HEK293 (cell line): ENCODE measurements around the gene MAPK8IP3.

Experiments
- CTCF ChIA-PET: fragments of 350-600 bp; formaldehyde crosslinking; extraction: SDS; loops from one replicate; lab custom pipeline; 2021; ENCODE audit warnings: antibody characterized with exemption; lab: Yijun Ruan, JAX
- POLR2A ChIA-PET: fragments of 300-600 bp; formaldehyde crosslinking; extraction: SDS; loops from one replicate; lab custom pipeline; 2020; ENCODE audit warnings: antibody characterized with exemption, inconsistent platforms; lab: Yijun Ruan, JAX
- H3K27ac ChIP-seq: fragments of 200-500 bp; sonication (Bioruptor generic); 2 replicates; pipeline ENCODE4 v1.5.1; 2014; ENCODE audit warnings: low read depth, low read length, control low read depth, inconsistent platforms; ENCODE audit errors: extremely low read depth
- H3K36me3 ChIP-seq, 2 experiments: fragments of 200-500 bp in 1 of 2; sonication (Bioruptor generic) in 1 of 2; 1 replicate in 1 of 2; 2 replicates in 1 of 2; pipeline ENCODE4 v1.5.1; 2014 to 2017; ENCODE audit warnings: inconsistent platforms in 2 of 2, low read length in 2 of 2; ENCODE audit not compliant: control insufficient read depth in 2 of 2, insufficient read depth in 1 of 2
- H3K4me1 ChIP-seq: fragments of 200-500 bp; sonication (Bioruptor generic); 2 replicates; pipeline ENCODE4 v1.5.1; 2014; ENCODE audit warnings: mild to moderate bottlenecking, low read length, inconsistent platforms; ENCODE audit not compliant: control insufficient read depth, insufficient read depth
- H3K4me3 ChIP-seq: 2 replicates; pipeline ENCODE4 v1.5.1; 2011; ENCODE audit warnings: low read depth, mild to moderate bottlenecking, control low read depth, low read length, moderate library complexity
- H3K9me3 ChIP-seq: fragments of 200-500 bp; sonication (Bioruptor generic); 2 replicates; pipeline ENCODE4 v1.5.1; 2014; ENCODE audit warnings: low read depth, low read length, inconsistent platforms; ENCODE audit not compliant: control insufficient read depth, insufficient read depth
- EGR2 ChIP-seq: fragments of 450-650 bp; formaldehyde crosslinking; IDR thresholded peaks from 2 replicates; pipeline ENCODE4 v1.5.1; 2016; ENCODE audit warnings: low read depth, missing biosample characterization, missing genetic modification characterization
- FEZF1 ChIP-seq: fragments of 450-650 bp; formaldehyde crosslinking; IDR thresholded peaks from 2 replicates; pipeline ENCODE4 v1.5.1; 2016; ENCODE audit warnings: missing biosample characterization, missing genetic modification characterization
- GLIS2 ChIP-seq: fragments of 450-650 bp; formaldehyde crosslinking; IDR thresholded peaks from 2 replicates; pipeline ENCODE4 v1.5.1; 2016; ENCODE audit warnings: missing biosample characterization, missing genetic modification characterization
- IKZF3 ChIP-seq: fragments of 450-650 bp; IDR thresholded peaks from 2 replicates; pipeline ENCODE4 v1.5.0; 2018; ENCODE audit warnings: missing biosample characterization, mild to moderate bottlenecking, missing genetic modification characterization, moderate library complexity
- KLF7 ChIP-seq: fragments of 450-650 bp; formaldehyde crosslinking; IDR thresholded peaks from 2 replicates; pipeline ENCODE4 v1.5.1; 2016; ENCODE audit warnings: missing biosample characterization, missing genetic modification characterization, borderline replicate concordance
- KLF8 ChIP-seq: fragments of 450-650 bp; formaldehyde crosslinking; IDR thresholded peaks from 2 replicates; pipeline ENCODE4 v1.5.1; 2016; ENCODE audit warnings: missing biosample characterization, missing genetic modification characterization
- KLF9 ChIP-seq: fragments of 450-650 bp; formaldehyde crosslinking; IDR thresholded peaks from 2 replicates; pipeline ENCODE4 v1.5.1; 2016; ENCODE audit warnings: missing biosample characterization, missing genetic modification characterization, low read depth
- PRDM1 ChIP-seq: fragments of 450-650 bp; formaldehyde crosslinking; IDR thresholded peaks from 2 replicates; pipeline ENCODE4; 2016; ENCODE audit warnings: missing biosample characterization, missing genetic modification characterization
- TCF7L2 ChIP-seq: IDR thresholded peaks from 2 replicates; pipeline ENCODE4 v1.6.1; 2011; ENCODE audit warnings: low read depth, mild to moderate bottlenecking, inconsistent platforms, low read length, moderate library complexity, borderline replicate concordance
- ZBTB20 ChIP-seq: fragments of 450-650 bp; formaldehyde crosslinking; IDR thresholded peaks from 2 replicates; pipeline ENCODE4 v1.5.1; 2016; ENCODE audit warnings: missing biosample characterization, missing genetic modification characterization
- ZNF146 ChIP-seq: fragments of 450-650 bp; formaldehyde crosslinking; IDR thresholded peaks from 2 replicates; pipeline ENCODE4 v1.5.1; 2016; ENCODE audit warnings: missing biosample characterization, missing genetic modification characterization
- ZNF184 ChIP-seq: fragments of 450-650 bp; IDR thresholded peaks from 2 replicates; pipeline ENCODE4 v1.5.1; 2018; ENCODE audit warnings: missing biosample characterization, mild to moderate bottlenecking, missing genetic modification characterization
- ZNF214 ChIP-seq: fragments of 450-650 bp; formaldehyde crosslinking; IDR thresholded peaks from 2 replicates; pipeline ENCODE4 v1.5.1; 2017; ENCODE audit warnings: missing biosample characterization, mild to moderate bottlenecking, missing genetic modification characterization, borderline replicate concordance
- ZNF221 ChIP-seq: fragments of 450-650 bp; formaldehyde crosslinking; IDR thresholded peaks from 2 replicates; pipeline ENCODE4 v1.5.1; 2017; ENCODE audit warnings: missing biosample characterization, missing genetic modification characterization, borderline replicate concordance
- ZNF701 ChIP-seq: fragments of 450-650 bp; formaldehyde crosslinking; IDR thresholded peaks from 2 replicates; pipeline ENCODE4 v1.5.1; 2016; ENCODE audit warnings: missing biosample characterization, missing genetic modification characterization
- TF ChIP-seq, protein P1 (sequence below): fragments of 450-650 bp; formaldehyde crosslinking; IDR thresholded peaks from 2 replicates; pipeline ENCODE4 v1.5.1; 2016; ENCODE audit warnings: missing biosample characterization, missing genetic modification characterization
- TF ChIP-seq, protein P2 (sequence below): fragments of 450-650 bp; formaldehyde crosslinking; IDR thresholded peaks from 2 replicates; pipeline ENCODE4 v1.5.1; 2016; ENCODE audit warnings: missing biosample characterization, missing genetic modification characterization, borderline replicate concordance
- TF ChIP-seq, protein P3 (sequence below): fragments of 450-650 bp; formaldehyde crosslinking; IDR thresholded peaks from 2 replicates; pipeline ENCODE4 v1.5.1; 2016; ENCODE audit warnings: missing biosample characterization, missing genetic modification characterization

MAPK8IP3 gene

DNA sequence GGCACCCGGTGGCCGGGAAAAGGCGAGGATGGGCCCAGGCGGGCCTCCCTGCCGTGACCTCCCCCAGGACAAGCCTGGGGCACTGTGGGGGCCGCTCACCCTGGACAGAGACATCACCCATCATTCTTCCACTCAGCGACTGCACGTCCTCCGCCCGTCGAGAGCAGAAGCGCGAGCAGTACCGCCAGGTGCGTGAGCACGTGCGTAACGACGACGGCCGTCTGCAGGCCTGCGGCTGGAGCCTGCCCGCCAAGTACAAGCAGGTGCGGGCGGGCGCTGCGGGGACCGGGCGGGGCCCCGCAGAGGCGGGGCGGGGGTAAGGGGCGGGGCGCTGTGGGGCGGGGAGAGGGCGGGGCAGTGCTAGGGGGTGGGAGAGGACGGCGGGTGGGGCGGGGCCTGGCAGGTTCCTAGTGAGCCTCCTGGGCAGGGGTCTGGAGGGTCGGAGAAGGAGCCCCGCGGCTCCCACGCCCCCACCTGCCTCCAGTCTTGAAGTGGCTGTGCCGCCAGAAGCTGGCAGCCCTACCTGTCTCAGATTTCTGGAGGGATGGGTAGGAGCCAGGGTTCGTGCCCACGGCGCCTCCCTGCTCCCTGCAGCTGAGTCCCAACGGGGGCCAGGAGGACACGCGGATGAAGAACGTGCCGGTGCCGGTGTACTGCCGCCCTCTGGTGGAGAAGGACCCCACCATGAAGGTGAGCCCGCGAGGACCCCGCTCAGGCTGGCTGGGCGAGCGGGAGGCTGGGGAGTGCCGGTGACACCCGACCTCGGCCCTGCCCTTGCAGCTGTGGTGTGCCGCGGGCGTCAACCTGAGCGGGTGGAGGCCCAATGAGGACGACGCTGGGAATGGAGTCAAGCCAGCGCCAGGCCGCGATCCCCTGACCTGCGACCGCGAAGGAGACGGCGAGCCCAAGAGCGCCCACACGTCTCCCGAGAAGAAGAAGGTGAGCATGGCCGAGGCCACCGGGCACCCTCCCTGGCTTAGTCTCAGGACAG is 57.8 kb downstream of the MAPK8IP3 start (continued):
- TF ChIP-seq KLF8 (tag by site-specific recombination) (peak; percentile 51; the same call in 1 of the 2 replicates), ZNF214 (no peak), KLF7 (tag by site-specific recombination) (no peak), FEZF1 (tag by site-specific recombination) (no peak), EGR2 (tag by site-specific recombination) (no peak), PRDM1 (tag by site-specific recombination) (no peak), ZNF701 (tag by site-specific recombination) (no peak), ZNF146 (tag by site-specific recombination) (no peak), TCF7L2 (no peak), IKZF3 (tag by site-specific recombination) (0 out of 2 replicates have a peak, but pooled peaks have one; percentile 20), ZBTB20 (tag by site-specific recombination) (no peak), GLIS2 (tag by site-specific recombination) (no peak)
- TF ChIP-seq, protein P1, sequence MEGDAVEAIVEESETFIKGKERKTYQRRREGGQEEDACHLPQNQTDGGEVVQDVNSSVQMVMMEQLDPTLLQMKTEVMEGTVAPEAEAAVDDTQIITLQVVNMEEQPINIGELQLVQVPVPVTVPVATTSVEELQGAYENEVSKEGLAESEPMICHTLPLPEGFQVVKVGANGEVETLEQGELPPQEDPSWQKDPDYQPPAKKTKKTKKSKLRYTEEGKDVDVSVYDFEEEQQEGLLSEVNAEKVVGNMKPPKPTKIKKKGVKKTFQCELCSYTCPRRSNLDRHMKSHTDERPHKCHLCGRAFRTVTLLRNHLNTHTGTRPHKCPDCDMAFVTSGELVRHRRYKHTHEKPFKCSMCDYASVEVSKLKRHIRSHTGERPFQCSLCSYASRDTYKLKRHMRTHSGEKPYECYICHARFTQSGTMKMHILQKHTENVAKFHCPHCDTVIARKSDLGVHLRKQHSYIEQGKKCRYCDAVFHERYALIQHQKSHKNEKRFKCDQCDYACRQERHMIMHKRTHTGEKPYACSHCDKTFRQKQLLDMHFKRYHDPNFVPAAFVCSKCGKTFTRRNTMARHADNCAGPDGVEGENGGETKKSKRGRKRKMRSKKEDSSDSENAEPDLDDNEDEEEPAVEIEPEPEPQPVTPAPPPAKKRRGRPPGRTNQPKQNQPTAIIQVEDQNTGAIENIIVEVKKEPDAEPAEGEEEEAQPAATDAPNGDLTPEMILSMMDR (tag by site-specific recombination) = peak; percentile 34
- TF ChIP-seq, protein P2, sequence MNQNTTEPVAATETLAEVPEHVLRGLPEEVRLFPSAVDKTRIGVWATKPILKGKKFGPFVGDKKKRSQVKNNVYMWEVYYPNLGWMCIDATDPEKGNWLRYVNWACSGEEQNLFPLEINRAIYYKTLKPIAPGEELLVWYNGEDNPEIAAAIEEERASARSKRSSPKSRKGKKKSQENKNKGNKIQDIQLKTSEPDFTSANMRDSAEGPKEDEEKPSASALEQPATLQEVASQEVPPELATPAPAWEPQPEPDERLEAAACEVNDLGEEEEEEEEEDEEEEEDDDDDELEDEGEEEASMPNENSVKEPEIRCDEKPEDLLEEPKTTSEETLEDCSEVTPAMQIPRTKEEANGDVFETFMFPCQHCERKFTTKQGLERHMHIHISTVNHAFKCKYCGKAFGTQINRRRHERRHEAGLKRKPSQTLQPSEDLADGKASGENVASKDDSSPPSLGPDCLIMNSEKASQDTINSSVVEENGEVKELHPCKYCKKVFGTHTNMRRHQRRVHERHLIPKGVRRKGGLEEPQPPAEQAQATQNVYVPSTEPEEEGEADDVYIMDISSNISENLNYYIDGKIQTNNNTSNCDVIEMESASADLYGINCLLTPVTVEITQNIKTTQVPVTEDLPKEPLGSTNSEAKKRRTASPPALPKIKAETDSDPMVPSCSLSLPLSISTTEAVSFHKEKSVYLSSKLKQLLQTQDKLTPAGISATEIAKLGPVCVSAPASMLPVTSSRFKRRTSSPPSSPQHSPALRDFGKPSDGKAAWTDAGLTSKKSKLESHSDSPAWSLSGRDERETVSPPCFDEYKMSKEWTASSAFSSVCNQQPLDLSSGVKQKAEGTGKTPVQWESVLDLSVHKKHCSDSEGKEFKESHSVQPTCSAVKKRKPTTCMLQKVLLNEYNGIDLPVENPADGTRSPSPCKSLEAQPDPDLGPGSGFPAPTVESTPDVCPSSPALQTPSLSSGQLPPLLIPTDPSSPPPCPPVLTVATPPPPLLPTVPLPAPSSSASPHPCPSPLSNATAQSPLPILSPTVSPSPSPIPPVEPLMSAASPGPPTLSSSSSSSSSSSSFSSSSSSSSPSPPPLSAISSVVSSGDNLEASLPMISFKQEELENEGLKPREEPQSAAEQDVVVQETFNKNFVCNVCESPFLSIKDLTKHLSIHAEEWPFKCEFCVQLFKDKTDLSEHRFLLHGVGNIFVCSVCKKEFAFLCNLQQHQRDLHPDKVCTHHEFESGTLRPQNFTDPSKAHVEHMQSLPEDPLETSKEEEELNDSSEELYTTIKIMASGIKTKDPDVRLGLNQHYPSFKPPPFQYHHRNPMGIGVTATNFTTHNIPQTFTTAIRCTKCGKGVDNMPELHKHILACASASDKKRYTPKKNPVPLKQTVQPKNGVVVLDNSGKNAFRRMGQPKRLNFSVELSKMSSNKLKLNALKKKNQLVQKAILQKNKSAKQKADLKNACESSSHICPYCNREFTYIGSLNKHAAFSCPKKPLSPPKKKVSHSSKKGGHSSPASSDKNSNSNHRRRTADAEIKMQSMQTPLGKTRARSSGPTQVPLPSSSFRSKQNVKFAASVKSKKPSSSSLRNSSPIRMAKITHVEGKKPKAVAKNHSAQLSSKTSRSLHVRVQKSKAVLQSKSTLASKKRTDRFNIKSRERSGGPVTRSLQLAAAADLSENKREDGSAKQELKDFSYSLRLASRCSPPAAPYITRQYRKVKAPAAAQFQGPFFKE (tag by site-specific recombination) = no peak
- TF ChIP-seq, protein P3, sequence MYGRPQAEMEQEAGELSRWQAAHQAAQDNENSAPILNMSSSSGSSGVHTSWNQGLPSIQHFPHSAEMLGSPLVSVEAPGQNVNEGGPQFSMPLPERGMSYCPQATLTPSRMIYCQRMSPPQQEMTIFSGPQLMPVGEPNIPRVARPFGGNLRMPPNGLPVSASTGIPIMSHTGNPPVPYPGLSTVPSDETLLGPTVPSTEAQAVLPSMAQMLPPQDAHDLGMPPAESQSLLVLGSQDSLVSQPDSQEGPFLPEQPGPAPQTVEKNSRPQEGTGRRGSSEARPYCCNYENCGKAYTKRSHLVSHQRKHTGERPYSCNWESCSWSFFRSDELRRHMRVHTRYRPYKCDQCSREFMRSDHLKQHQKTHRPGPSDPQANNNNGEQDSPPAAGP (tag by site-specific recombination) = 0 out of 2 replicates have a peak, but pooled peaks have one; percentile 20

DNA sequence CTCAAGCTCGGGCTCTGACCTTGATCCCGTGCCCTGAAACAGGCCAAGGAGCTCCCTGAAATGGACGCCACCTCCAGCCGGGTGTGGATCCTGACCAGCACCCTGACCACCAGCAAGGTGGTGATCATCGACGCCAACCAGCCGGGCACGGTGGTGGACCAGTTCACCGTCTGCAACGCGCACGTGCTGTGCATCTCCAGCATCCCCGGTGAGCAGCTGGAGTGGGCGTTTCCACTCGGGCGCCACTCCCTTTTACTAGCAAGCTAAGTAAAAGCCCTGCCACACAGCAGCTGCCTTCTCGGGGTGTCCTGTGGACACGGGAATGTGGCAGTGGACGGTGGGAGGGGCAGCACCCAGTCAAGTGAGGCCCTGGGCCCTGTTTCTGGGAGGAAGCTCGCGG is 59.0 kb downstream of the MAPK8IP3 start:
- H3K4me1 ChIP-seq = peaks cover 2% of the 10 kb centered on the region; the same call in 1 of the 2 replicates
- no peak for TF ChIP-seq ZNF221
- TF ChIP-seq ZNF701 (tag by site-specific recombination) = no peak
- TF ChIP-seq KLF9 (tag by site-specific recombination) = peak; percentile 19; the same call in 1 of the 2 replicates
- no peak for TF ChIP-seq ZNF184 (tag by site-specific recombination)
- TF ChIP-seq, all 188 proteins: peak for 1
- H3K27ac ChIP-seq = no peak overlapping the region
- no peaks in the 10 kb centered on the region for H3K9me3 ChIP-seq
- peaks cover 0 to 94% of the 10 kb centered on the region in 2 experiments; a peak in 1 of 3 replicates for H3K36me3 ChIP-seq
- no peak overlapping the region for H3K4me3 ChIP-seq
- ChIA-PET POLR2A (interaction anchor here (0.8 to 1.4 kb wide), 2 partner anchors 18 to 200 kb away, joined by 4 to 6 read pairs; partner anchors contain the start of genes NUBP2, RPS2 and SPSB3), CTCF (interaction anchor here (0.6 kb wide), 1 partner anchor 155 kb away, joined by 3 read pairs; no protein-coding TSS in a partner anchor)
